GM12864 (cell line): Measurements from ENCODE around the gene IL2.

Experiments
- DNase-seq: peaks from one replicate; pipeline ENCODE4 v3.0.0-alpha.2; 2011; ENCODE audit warnings: low read depth
- H3K4me3 ChIP-seq: 2 replicates; pipeline ENCODE4 v1.5.1; 2011; ENCODE audit warnings: mild to moderate bottlenecking, low read depth, low read length, control low read depth
- CTCF ChIP-seq: IDR thresholded peaks from 2 replicates; pipeline ENCODE4 v1.5.1; 2011; ENCODE audit warnings: low read depth, mild to moderate bottlenecking, moderate library complexity, low read length, control low read depth, inconsistent platforms; ENCODE audit errors: missing control alignments

Gene IL2

GRCh38 chr4:122456231-122457116 is at the start of gene IL2:
Gene IL2, minus strand, starts transcription at chr4:122456725. Its CDS starts 285 bp downstream, at chr4:122456440.
- H3K4me3 ChIP-seq: no peak within 1 kb of the TSS
- TF ChIP-seq CTCF: no peak
- no peak for DNase-seq

- no peak for TF ChIP-seq CTCF
- no peak overlapping the region for H3K4me3 ChIP-seq
- no peak for DNase-seq
Observed at GRCh38 chr4:122503214-122503613, 46.7 kb upstream of the IL2 start.

GRCh38 chr4:122500852-122501501 is 44.5 kb upstream of the IL2 start:
- no peak overlapping the region for H3K4me3 ChIP-seq
- no peak for TF ChIP-seq CTCF
- no peak for DNase-seq

- no peak overlapping the region for H3K4me3 ChIP-seq
- no peak for TF ChIP-seq CTCF
- no peak for DNase-seq
Observed at GRCh38 chr4:122489061-122489460, 32.5 kb upstream of the IL2 start.

GRCh38 chr4:122483481-122483880 is 27.0 kb upstream of the IL2 start:
- H3K4me3 ChIP-seq: no peak overlapping the region
- no peak for DNase-seq
- no peak for TF ChIP-seq CTCF

- DNase-seq: no peak
- no peak overlapping the region for H3K4me3 ChIP-seq
- no peak for TF ChIP-seq CTCF
Observed at GRCh38 chr4:122481766-122482405, 25.4 kb upstream of the IL2 start.
